Adrenal gland (tissue), 12 donors: ENCODE data around the gene SEC14L5. TPM values are rescaled to one million over a fixed set of nuclear protein-coding genes. Genes with fewer than 3 reads are reported as not detected.

Experiments
- DNase-seq, 7 donors: peaks; one replicate each; pipeline ENCODE4 v3.0.0-alpha.2; 2019 to 2020
- H3K27ac ChIP-seq, 5 donors: fragments of 200-600 bp; sonication (generic) in 4 of 5; 1 replicate in 3 of 5; 2 replicates in 2 of 5; pipeline versions ENCODE4 v1.5.1 to v1.8.0; 2016 to 2020; ENCODE audit warnings: mild to moderate bottlenecking in 1 of 5
- H3K27me3 ChIP-seq: fragments of 200-600 bp; 2 replicates; pipeline ENCODE4 v1.8.0; 2021
- H3K36me3 ChIP-seq, 2 donors: fragments of 200-600 bp; replicated peaks in 1 of 2; 1 replicate in 1 of 2; 2 replicates in 1 of 2; pipeline versions ENCODE4 v1.5.1 to v1.8.0; 2018 to 2022
- H3K4me1 ChIP-seq, 2 donors: fragments of 200-600 bp; replicated peaks in 1 of 2; 1 replicate in 1 of 2; 2 replicates in 1 of 2; pipeline versions ENCODE4 v1.5.1 to v1.8.0; 2018 to 2021
- H3K4me3 ChIP-seq, 4 donors: fragments of 200-600 bp; sonication (generic) in 3 of 4; one replicate each; pipeline ENCODE4 v1.5.1; 2016 to 2018
- H3K9me3 ChIP-seq, 3 donors: fragments of 200-600 bp; sonication (generic) in 1 of 3; replicated peaks in 1 of 3; 1 replicate in 2 of 3; 2 replicates in 1 of 3; pipeline versions ENCODE4 v1.5.1 to v1.8.0; 2016 to 2021
- POLR2A ChIP-seq, 2 donors: fragments of 450-650 bp; IDR thresholded peaks; one replicate each; pipeline ENCODE4 v1.6.1; 2017; ENCODE audit warnings: antibody characterized with exemption in 2 of 2, mild to moderate bottlenecking in 2 of 2, moderate library complexity in 1 of 2
- WGBS, 4 donors: extraction: QIAGEN DNeasy Blood & Tissue Kit in 2 of 4; methylation state at CpG; one replicate each; pipeline versions ENCODE4 v1.1.5 to v1.1.7; 2013 to 2017; 5-methylcytosine and 5-hydroxymethylcytosine counted together
- intact Hi-C, 2 donors: fragments of 100-400 bp; cut with DNase I; formaldehyde crosslinking; loops; one replicate each; pipeline versions ENCODE4 v1.14.1 to v1.15.0; 2022 to 2023
- polyA plus RNA-seq, 3 donors: library from polyadenylated mRNA; stranded (reverse); fragments of 200-250 nt in 2 of 3; fragments of 350-450 nt in 1 of 3; fragmentation: Illumina TruSeq in 1 of 3; extraction: RNeasy Lipid Tissue Mini Kit (QIAGEN cat#74804) in 1 of 3; gene quantifications; one replicate each; pipeline ENCODE4 v1.2.3, GENCODE V29; 2013 to 2014
- total RNA-seq, 9 donors: library from RNA; depleted of rRNA in 4 of 9; stranded (reverse); fragments of >200 nt in 4 of 9; fragments of 120-200 nt in 1 of 9; fragmentation: NEBNext Ultra II Directional in 1 of 9; extraction: Animal tissue kit (Norgen Biotek cat#: 25700) in 1 of 9; gene quantifications; one replicate each; pipeline versions ENCODE4 v1.1.0 to v1.2.4, GENCODE V29; 2013 to 2023
- TF ChIP-seq, protein P1 (sequence below), 6 experiments: fragments of 450-650 bp in 4 of 6; fragments of 200-600 bp in 2 of 6; sonication (generic) in 1 of 6; IDR thresholded peaks; 1 replicate in 5 of 6; 2 replicates in 1 of 6; pipeline versions ENCODE4 v1.5.1 to v1.8.0; 2016 to 2021; ENCODE audit warnings: antibody characterized with exemption in 6 of 6, mild to moderate bottlenecking in 2 of 6, moderate library complexity in 1 of 6
- donor health status: healthy with polysubstance abuse.
- donor health status: Bipolar disorder and iron deficiency.
- donor health status: DM: yes; HTN: yes; CAD: no.
- donor health status: DM: no; HTN: no; CAD: no.
- donor health status: DM: no; HTN: no; CAD: no.
- donor health status: DM: yes; HTN: yes; CAD: no.

SEC14L5 gene
- total and polyA plus RNA-seq, 12 donors: 0.12 to 1.8 (median 0.69) TPM

DNA sequence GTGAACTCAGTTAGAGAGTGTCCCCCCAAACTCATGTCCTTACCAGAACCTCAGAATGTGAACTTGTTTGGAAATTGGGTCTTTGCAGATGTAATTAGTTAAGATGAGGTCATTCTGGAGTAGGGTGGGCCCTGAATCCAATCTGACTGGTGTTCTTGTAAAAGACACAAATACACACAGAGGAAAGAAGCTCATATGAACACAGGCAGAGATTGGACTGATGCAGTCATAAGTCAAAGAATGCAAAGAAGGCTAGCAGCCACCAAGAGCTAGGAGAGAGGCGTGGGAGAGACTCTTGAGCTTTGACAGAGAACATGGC, 77.7 kb downstream of the SEC14L5 start:
- H3K27me3 ChIP-seq: no peaks in the 10 kb centered on the region
- intact Hi-C loops: no loop called here
- H3K36me3 ChIP-seq: no peaks in the 10 kb centered on the region
- 79 to 97% (median 87%) methylated on average over 1 of the region's 1 CpG for WGBS, 4 donors
- DNase-seq: no peak
- TF ChIP-seq, protein P1, sequence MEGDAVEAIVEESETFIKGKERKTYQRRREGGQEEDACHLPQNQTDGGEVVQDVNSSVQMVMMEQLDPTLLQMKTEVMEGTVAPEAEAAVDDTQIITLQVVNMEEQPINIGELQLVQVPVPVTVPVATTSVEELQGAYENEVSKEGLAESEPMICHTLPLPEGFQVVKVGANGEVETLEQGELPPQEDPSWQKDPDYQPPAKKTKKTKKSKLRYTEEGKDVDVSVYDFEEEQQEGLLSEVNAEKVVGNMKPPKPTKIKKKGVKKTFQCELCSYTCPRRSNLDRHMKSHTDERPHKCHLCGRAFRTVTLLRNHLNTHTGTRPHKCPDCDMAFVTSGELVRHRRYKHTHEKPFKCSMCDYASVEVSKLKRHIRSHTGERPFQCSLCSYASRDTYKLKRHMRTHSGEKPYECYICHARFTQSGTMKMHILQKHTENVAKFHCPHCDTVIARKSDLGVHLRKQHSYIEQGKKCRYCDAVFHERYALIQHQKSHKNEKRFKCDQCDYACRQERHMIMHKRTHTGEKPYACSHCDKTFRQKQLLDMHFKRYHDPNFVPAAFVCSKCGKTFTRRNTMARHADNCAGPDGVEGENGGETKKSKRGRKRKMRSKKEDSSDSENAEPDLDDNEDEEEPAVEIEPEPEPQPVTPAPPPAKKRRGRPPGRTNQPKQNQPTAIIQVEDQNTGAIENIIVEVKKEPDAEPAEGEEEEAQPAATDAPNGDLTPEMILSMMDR (IDR thresholded peaks at IDR 0.05): no peak
- no peak for TF ChIP-seq POLR2A (IDR thresholded peaks at IDR 0.05)
- H3K4me1 ChIP-seq: peaks cover 0 to 16% of the 10 kb centered on the region in 2 donors
- no peak overlapping the region for H3K4me3 ChIP-seq
- H3K27ac ChIP-seq: no peak overlapping the region
- H3K9me3 ChIP-seq: no peaks in the 10 kb centered on the region

GRCh38 chr16:5036228-5037156, 78.4 kb downstream of the SEC14L5 start:
- WGBS, 4 donors: 63 to 68% (median 65%) methylated on average over 12 of the region's 12 CpGs
- TF ChIP-seq, protein P1 (IDR thresholded peaks at IDR 0.05): no peak
- no peak for TF ChIP-seq POLR2A (IDR thresholded peaks at IDR 0.05)
- H3K9me3 ChIP-seq: no peaks in the 10 kb centered on the region
- H3K36me3 ChIP-seq: no peaks in the 10 kb centered on the region
- no peak for DNase-seq
- peaks cover 0 to 16% of the 10 kb centered on the region in 2 donors for H3K4me1 ChIP-seq
- intact Hi-C loops: no loop called here
- no peak overlapping the region for H3K4me3 ChIP-seq
- no peaks in the 10 kb centered on the region for H3K27me3 ChIP-seq
- no peak overlapping the region for H3K27ac ChIP-seq

GRCh38 chr16:5040451-5040850, 82.3 kb downstream of the SEC14L5 start:
- H3K4me1 ChIP-seq: no peaks in the 10 kb centered on the region
- H3K9me3 ChIP-seq: no peaks in the 10 kb centered on the region
- TF ChIP-seq, protein P1 (IDR thresholded peaks at IDR 0.05): no peak
- no peak for TF ChIP-seq POLR2A (IDR thresholded peaks at IDR 0.05)
- H3K27me3 ChIP-seq: no peaks in the 10 kb centered on the region
- intact Hi-C loops: no loop called here
- no peak overlapping the region for H3K27ac ChIP-seq
- WGBS, 4 donors: 83 to 89% (median 85%) methylated on average over 7 of the region's 7 CpGs
- no peak for DNase-seq
- H3K4me3 ChIP-seq: no peak overlapping the region
- H3K36me3 ChIP-seq: no peaks in the 10 kb centered on the region

DNA sequence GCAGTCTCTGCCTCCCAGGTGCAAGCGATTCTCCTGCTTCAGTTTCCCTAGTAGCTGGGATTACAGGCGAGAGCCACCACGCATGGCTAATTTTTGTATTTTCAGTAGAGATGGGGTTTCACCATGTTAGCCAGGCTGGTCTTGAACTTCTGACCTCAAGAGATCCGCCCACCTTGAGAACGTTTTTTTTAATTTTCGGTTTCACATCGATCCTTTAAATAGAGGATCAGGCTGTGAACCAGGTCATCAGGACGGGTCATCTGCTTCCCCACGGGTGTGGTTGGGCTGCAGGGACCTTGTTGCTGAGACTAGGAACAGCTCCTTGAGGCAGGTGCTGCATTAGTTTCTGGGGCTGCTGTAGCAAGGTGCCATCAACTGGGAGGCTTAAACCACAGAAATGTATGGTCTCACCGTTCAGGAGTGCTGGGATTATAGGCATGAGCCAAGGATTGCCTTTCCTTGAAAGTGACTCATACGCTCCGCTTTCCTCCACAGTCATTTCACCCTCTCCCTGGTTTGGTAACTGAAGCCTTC, 83.5 kb downstream of the SEC14L5 start:
- intact Hi-C loops: no loop called here
- WGBS, 4 donors: 58 to 69% (median 65%) methylated on average over 10 to 12 of the region's 12 CpGs
- no peak for TF ChIP-seq POLR2A (IDR thresholded peaks at IDR 0.05)
- TF ChIP-seq, protein P1 (IDR thresholded peaks at IDR 0.05): no peak
- Histone ChIP-seq H3K27ac (no peak overlapping the region), H3K27me3 (no peaks in the 10 kb centered on the region), H3K4me1 (no peaks in the 10 kb centered on the region), H3K36me3 (no peaks in the 10 kb centered on the region), H3K9me3 (no peaks in the 10 kb centered on the region), H3K4me3 (no peak overlapping the region)
- DNase-seq: peak in 2 of 7 donors; percentile 16 to 32
